ENCODE results near the gene SLC6A13.

DNA sequence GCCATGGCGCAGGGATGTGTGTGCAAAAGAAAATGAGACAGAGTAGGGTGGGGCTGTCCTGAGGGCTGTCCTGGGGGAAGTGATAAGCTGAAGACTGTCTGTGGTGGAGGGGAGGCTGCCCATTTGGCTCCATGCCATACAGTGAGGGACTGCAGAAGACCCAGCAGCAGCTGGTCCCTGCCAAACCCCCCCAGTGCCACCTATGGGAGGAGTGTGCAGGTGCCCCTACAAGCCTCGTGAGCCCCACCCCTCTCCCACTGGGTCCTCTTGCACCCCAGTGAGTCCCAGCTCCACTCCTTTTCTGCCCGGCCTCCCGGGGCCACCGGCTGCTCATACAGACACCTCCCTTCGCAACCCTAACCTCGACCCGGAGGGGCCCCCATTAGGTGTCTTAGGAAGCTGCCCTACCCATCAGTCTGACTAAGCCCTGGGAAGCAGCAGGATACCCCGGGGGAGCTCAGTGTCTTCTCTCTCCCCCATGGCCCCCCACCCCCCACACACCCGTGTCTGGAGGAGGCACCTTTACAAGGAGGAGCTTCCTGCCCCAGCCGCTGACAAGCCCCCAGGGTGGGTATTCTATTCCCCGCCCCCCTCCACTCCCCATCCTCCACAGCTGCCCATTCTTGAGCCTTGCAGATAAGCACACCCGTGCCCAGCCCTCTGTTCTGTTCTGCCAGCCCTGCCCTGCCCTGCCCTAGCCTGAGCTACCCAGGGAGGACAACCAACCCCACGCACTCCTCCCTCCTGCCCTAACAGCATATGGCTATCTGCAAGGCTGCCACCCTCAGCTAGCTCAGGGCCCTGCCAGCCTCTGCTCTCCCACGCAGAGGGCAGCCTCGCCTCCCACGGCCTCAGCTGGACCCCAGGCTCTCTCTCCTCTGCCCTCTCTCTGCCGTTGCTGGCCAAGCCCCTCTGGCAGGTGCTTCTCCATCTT is 90.6 kb downstream of the SLC6A13 start:
- TF ChIP-seq, protein P1, sequence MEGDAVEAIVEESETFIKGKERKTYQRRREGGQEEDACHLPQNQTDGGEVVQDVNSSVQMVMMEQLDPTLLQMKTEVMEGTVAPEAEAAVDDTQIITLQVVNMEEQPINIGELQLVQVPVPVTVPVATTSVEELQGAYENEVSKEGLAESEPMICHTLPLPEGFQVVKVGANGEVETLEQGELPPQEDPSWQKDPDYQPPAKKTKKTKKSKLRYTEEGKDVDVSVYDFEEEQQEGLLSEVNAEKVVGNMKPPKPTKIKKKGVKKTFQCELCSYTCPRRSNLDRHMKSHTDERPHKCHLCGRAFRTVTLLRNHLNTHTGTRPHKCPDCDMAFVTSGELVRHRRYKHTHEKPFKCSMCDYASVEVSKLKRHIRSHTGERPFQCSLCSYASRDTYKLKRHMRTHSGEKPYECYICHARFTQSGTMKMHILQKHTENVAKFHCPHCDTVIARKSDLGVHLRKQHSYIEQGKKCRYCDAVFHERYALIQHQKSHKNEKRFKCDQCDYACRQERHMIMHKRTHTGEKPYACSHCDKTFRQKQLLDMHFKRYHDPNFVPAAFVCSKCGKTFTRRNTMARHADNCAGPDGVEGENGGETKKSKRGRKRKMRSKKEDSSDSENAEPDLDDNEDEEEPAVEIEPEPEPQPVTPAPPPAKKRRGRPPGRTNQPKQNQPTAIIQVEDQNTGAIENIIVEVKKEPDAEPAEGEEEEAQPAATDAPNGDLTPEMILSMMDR (IDR thresholded peaks at IDR 0.05): no peak
- no peak for TF ChIP-seq CEBPB (IDR thresholded peaks at IDR 0.05)
- TF ChIP-seq EP300 (IDR thresholded peaks at IDR 0.05): no peak
- TF ChIP-seq, protein P2, sequence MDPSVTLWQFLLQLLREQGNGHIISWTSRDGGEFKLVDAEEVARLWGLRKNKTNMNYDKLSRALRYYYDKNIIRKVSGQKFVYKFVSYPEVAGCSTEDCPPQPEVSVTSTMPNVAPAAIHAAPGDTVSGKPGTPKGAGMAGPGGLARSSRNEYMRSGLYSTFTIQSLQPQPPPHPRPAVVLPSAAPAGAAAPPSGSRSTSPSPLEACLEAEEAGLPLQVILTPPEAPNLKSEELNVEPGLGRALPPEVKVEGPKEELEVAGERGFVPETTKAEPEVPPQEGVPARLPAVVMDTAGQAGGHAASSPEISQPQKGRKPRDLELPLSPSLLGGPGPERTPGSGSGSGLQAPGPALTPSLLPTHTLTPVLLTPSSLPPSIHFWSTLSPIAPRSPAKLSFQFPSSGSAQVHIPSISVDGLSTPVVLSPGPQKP (IDR thresholded peaks at IDR 0.05; ENCODE audit: low read depth, low read length): no peak
- TF ChIP-seq, protein P3, sequence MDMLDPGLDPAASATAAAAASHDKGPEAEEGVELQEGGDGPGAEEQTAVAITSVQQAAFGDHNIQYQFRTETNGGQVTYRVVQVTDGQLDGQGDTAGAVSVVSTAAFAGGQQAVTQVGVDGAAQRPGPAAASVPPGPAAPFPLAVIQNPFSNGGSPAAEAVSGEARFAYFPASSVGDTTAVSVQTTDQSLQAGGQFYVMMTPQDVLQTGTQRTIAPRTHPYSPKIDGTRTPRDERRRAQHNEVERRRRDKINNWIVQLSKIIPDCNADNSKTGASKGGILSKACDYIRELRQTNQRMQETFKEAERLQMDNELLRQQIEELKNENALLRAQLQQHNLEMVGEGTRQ (IDR thresholded peaks at IDR 0.05): no peak
- TF ChIP-seq, protein P4, sequence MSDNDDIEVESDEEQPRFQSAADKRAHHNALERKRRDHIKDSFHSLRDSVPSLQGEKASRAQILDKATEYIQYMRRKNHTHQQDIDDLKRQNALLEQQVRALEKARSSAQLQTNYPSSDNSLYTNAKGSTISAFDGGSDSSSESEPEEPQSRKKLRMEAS (IDR thresholded peaks at IDR 0.05): no peak
- no peak for TF ChIP-seq CHD4 (IDR thresholded peaks at IDR 0.05; ENCODE audit: borderline replicate concordance)
- no peak for TF ChIP-seq POLR2A (IDR thresholded peaks at IDR 0.05; ENCODE audit: low read length)
- TF ChIP-seq MYC (IDR thresholded peaks at IDR 0.05; ENCODE audit: borderline replicate concordance, low read length): no peak
